ENCODE results near the gene NHSL2.

The NHSL2 gene

GRCh38 chrX:72081605-72082320 lies 171.1 kb downstream of the NHSL2 start:
- DNase-seq: no peak

GRCh38 chrX:72083291-72083690 lies 172.6 kb downstream of the NHSL2 start:
- DNase-seq: no peak

GRCh38 chrX:72084114-72084513 lies 173.5 kb downstream of the NHSL2 start:
- no peak for DNase-seq

GRCh38 chrX:72086995-72087394 lies 176.3 kb downstream of the NHSL2 start:
- no peak for DNase-seq

- no peak for DNase-seq
Observed at GRCh38 chrX:72088761-72089160, 178.1 kb downstream of the NHSL2 start.

- DNase-seq: no peak
Observed at GRCh38 chrX:72089254-72089653, 178.6 kb downstream of the NHSL2 start.

- peak; percentile 87 for DNase-seq
Observed at GRCh38 chrX:72094894-72095293, 184.2 kb downstream of the NHSL2 start.

GRCh38 chrX:72095370-72095769 lies 184.7 kb downstream of the NHSL2 start:
- no peak for DNase-seq

GRCh38 chrX:72097098-72097497 lies 186.5 kb downstream of the NHSL2 start:
- no peak for DNase-seq

GRCh38 chrX:72100051-72100755 lies 189.6 kb downstream of the NHSL2 start:
- peak; percentile 70 for DNase-seq

- peak; percentile 85 for DNase-seq
Observed at GRCh38 chrX:72100824-72101351, 190.2 kb downstream of the NHSL2 start.

- DNase-seq: no peak
Observed at GRCh38 chrX:72101597-72102037, 191.0 kb downstream of the NHSL2 start.

GRCh38 chrX:72102126-72102525 lies 191.5 kb downstream of the NHSL2 start:
- DNase-seq: no peak

GRCh38 chrX:72102760-72103159 lies 192.1 kb downstream of the NHSL2 start:
- no peak for DNase-seq

GRCh38 chrX:72105436-72105835 lies 194.8 kb downstream of the NHSL2 start:
- DNase-seq: peak; percentile 86

- DNase-seq: peak; percentile 46
Observed at GRCh38 chrX:72107320-72107719, 196.7 kb downstream of the NHSL2 start.

GRCh38 chrX:72107841-72108595 lies 197.4 kb downstream of the NHSL2 start:
- DNase-seq: no peak

GRCh38 chrX:72108666-72109065 lies 198.0 kb downstream of the NHSL2 start:
- DNase-seq: no peak

- DNase-seq: no peak
Observed at GRCh38 chrX:72110051-72110875, 199.6 kb downstream of the NHSL2 start.

- no peak for DNase-seq
Observed at GRCh38 chrX:72110876-72111708, 200.4 kb downstream of the NHSL2 start.

- no peak for DNase-seq
Observed at GRCh38 chrX:72113461-72113860, 202.8 kb downstream of the NHSL2 start.

GRCh38 chrX:72114306-72114705 lies 203.7 kb downstream of the NHSL2 start:
- no peak for DNase-seq

Measured in CD4-positive, alpha-beta T cell treated with Interleukin-10 for 1 hour (primary cell).